ENCODE results near the gene AKAP8. TPM values are rescaled to one million over a fixed set of nuclear protein-coding genes. Genes with fewer than 3 reads are reported as not detected.

Gene AKAP8
- total RNA-seq, 2 experiments from 2014 or later, result 22.2 to 52.3 TPM

DNA sequence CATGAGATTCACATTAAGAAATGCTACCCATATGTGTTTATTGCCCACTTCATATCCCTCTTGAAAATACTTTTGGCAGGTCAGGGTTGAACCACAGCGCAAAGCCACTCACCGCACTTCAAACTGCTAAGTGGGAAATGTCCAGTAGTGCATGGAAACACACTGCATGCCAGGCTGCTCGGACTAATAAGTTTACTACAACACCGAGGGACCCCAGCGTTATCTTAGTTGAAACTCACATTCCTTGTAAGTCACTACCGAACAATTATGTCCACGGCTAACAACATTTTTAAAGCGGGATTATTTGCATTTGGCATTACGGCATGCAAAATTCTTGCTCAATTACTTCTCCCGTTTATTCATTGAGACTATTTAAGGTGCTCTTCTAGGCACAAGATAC, 51.3 kb downstream of the AKAP8 start:
- Histone ChIP-seq H3K36me3 (ENCODE audit: insufficient read depth, low read length) (peaks cover 40% of the 10 kb centered on the region), H3K27ac (ENCODE audit: low read depth, low read length, poor library complexity, severe bottlenecking) (no peak overlapping the region), H3K4me3 (ENCODE audit: low read depth, low read length, poor library complexity, severe bottlenecking) (no peak overlapping the region), H3K79me2 (ENCODE audit: insufficient read depth, low read depth, low read length) (peaks cover 91% of the 10 kb centered on the region), H3K4me1 (ENCODE audit: insufficient read depth, low read length, poor library complexity, severe bottlenecking) (peaks cover 76% of the 10 kb centered on the region), H2AFZ (ENCODE audit: low read length) (no peak overlapping the region), H3K4me2 (ENCODE audit: low read length) (peak overlapping the region; percentile 44), H4K20me1 (ENCODE audit: insufficient read depth, low read length) (peaks cover 67% of the 10 kb centered on the region), H3K9me2 (ENCODE audit: insufficient read depth, low read length) (no peaks in the 10 kb centered on the region), H3K9me3 (ENCODE audit: low read length) (no peaks in the 10 kb centered on the region)
- no peak for DNase-seq (ENCODE audit: low spot score)
- TF ChIP-seq, protein P1, sequence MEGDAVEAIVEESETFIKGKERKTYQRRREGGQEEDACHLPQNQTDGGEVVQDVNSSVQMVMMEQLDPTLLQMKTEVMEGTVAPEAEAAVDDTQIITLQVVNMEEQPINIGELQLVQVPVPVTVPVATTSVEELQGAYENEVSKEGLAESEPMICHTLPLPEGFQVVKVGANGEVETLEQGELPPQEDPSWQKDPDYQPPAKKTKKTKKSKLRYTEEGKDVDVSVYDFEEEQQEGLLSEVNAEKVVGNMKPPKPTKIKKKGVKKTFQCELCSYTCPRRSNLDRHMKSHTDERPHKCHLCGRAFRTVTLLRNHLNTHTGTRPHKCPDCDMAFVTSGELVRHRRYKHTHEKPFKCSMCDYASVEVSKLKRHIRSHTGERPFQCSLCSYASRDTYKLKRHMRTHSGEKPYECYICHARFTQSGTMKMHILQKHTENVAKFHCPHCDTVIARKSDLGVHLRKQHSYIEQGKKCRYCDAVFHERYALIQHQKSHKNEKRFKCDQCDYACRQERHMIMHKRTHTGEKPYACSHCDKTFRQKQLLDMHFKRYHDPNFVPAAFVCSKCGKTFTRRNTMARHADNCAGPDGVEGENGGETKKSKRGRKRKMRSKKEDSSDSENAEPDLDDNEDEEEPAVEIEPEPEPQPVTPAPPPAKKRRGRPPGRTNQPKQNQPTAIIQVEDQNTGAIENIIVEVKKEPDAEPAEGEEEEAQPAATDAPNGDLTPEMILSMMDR (conservative IDR thresholded peaks at IDR 0.05; ENCODE audit: low read length), result no peak
- TF ChIP-seq EZH2phosphoT487 (IDR thresholded peaks at IDR 0.05; ENCODE audit: borderline replicate concordance, low read depth, low read length), result no peak
- TSS peak; percentile 35 for BruUV-seq (replicated peaks)
- POLR2A ChIA-PET, result no interaction called here
- intact Hi-C loops (cut with micrococcal nuclease; ENCODE audit: unreplicated experiment), result no loop called here
- CTCF ChIA-PET (ENCODE audit: unreplicated experiment), result no interaction called here

GRCh38 chr19:15324791-15325519, 54.6 kb downstream of the AKAP8 start:
- Histone ChIP-seq H3K4me3 (ENCODE audit: low read depth, low read length, poor library complexity, severe bottlenecking) (no peak overlapping the region), H4K20me1 (ENCODE audit: insufficient read depth, low read length) (peaks cover 75% of the 10 kb centered on the region), H3K27ac (ENCODE audit: low read depth, low read length, poor library complexity, severe bottlenecking) (no peak overlapping the region), H3K79me2 (ENCODE audit: insufficient read depth, low read depth, low read length) (peaks cover 99% of the 10 kb centered on the region), H3K9me2 (ENCODE audit: insufficient read depth, low read length) (no peaks in the 10 kb centered on the region), H3K4me1 (ENCODE audit: insufficient read depth, low read length, poor library complexity, severe bottlenecking) (peaks cover 83% of the 10 kb centered on the region), H3K9me3 (ENCODE audit: low read length) (no peaks in the 10 kb centered on the region), H2AFZ (ENCODE audit: low read length) (no peak overlapping the region), H3K4me2 (ENCODE audit: low read length) (peak overlapping the region; percentile 31), H3K36me3 (ENCODE audit: insufficient read depth, low read length) (peaks cover 32% of the 10 kb centered on the region)
- BruUV-seq (replicated peaks), result no TSS peak
- TF ChIP-seq EZH2phosphoT487 (IDR thresholded peaks at IDR 0.05; ENCODE audit: borderline replicate concordance, low read depth, low read length), result no peak
- TF ChIP-seq, protein P1 (conservative IDR thresholded peaks at IDR 0.05; ENCODE audit: low read length), result peak; percentile 27; the same call in 1 of the 2 replicates
- POLR2A ChIA-PET, result interaction anchor here (0.6 kb wide), 2 partner anchors 8 kb away, joined by 3 read pairs; no protein-coding TSS in a partner anchor
- CTCF ChIA-PET (ENCODE audit: unreplicated experiment), result no interaction called here
- no peak for DNase-seq (ENCODE audit: low spot score)
- intact Hi-C loops (cut with micrococcal nuclease; ENCODE audit: unreplicated experiment), result loop anchor here (2.0 kb wide), 1 partner anchor 60 kb away; no protein-coding TSS in a partner anchor

All from OCI-LY7 (cell line).